Measurements from ENCODE around the gene PGGT1B.

The PGGT1B gene

GRCh38 chr5:115180165-115180709 is 82.4 kb downstream of the PGGT1B start:
- DNase-seq (ENCODE audit: low read depth) = no peak

- DNase-seq (ENCODE audit: low read depth) = no peak
These were observed 83.1 kb downstream of the PGGT1B start for GRCh38 chr5:115179394-115180164.

- no peak for DNase-seq (ENCODE audit: low read depth)
These were observed 83.7 kb downstream of the PGGT1B start for GRCh38 chr5:115179030-115179393.

GRCh38 chr5:115170929-115171510 is 91.7 kb downstream of the PGGT1B start:
- no peak for DNase-seq (ENCODE audit: low read depth)

GRCh38 chr5:115170134-115170928 is 92.3 kb downstream of the PGGT1B start:
- no peak for DNase-seq (ENCODE audit: low read depth)

- DNase-seq (ENCODE audit: low read depth) = peak; percentile 50
These were observed 93.1 kb downstream of the PGGT1B start, which contains the start of gene TRIM36 for GRCh38 chr5:115169487-115170133. TSS of gene TRIM36 (minus strand) at chr5:115169908. CDS start at chr5:115169634, 274 bp downstream.

- no peak for DNase-seq (ENCODE audit: low read depth)
These were observed 93.7 kb downstream of the PGGT1B start for GRCh38 chr5:115168829-115169486.

GRCh38 chr5:115166744-115167393 is 95.8 kb downstream of the PGGT1B start:
- DNase-seq (ENCODE audit: low read depth) = no peak

- no peak for DNase-seq (ENCODE audit: low read depth)
These were observed 96.9 kb downstream of the PGGT1B start for GRCh38 chr5:115165790-115166189.

GRCh38 chr5:115160975-115161475 is 101.7 kb downstream of the PGGT1B start:
- no peak for DNase-seq (ENCODE audit: low read depth)

Data from non-pigmented ciliary epithelial cell (primary cell).